ENCODE results near the gene MAP3K15. TPM values are rescaled to one million over a fixed set of nuclear protein-coding genes. Genes with fewer than 3 reads are reported as not detected.

The MAP3K15 gene
- total RNA-seq, 2 experiments from 2014 or later = 0.14 TPM; not detected in 1

- no peak for TF ChIP-seq CTCF (IDR thresholded peaks at IDR 0.05)
- CTCF ChIA-PET = no interaction called here
- no peaks in the 10 kb centered on the region for H3K9me3 Mint-ChIP-seq
- no peak overlapping the region for H3K4me3 Mint-ChIP-seq
- Histone ChIP-seq H3K4me3 (ENCODE audit: low read length) (no peak overlapping the region), H3K27me3 (ENCODE audit: control insufficient read depth in 1 of 2, insufficient read depth in 2 of 2, low read length in 2 of 2) (no peaks in the 10 kb centered on the region), H3K36me3 (ENCODE audit: insufficient read depth, low read length) (peaks cover 36% of the 10 kb centered on the region), H3K27ac (ENCODE audit: low read depth in 1 of 2, low read length in 2 of 2) (no peak overlapping the region), H3K9me3 (ENCODE audit: control insufficient read depth in 1 of 2, insufficient read depth in 1 of 2, low read length in 2 of 2) (no peaks in the 10 kb centered on the region), H3K4me1 (ENCODE audit: insufficient read depth, low read length) (peaks cover 13% of the 10 kb centered on the region)
- no peaks in the 10 kb centered on the region for H3K27me3 Mint-ChIP-seq
- peaks cover 51% of the 10 kb centered on the region for H3K36me3 Mint-ChIP-seq (ENCODE audit: low read depth)
- POLR2A ChIA-PET = no interaction called here
- intact Hi-C loops (cut with DNase I, micrococcal nuclease) = no loop called here
- ATAC-seq (ENCODE audit: poor library complexity) (no peak), DNase-seq (no peak)
- peak overlapping the region; percentile 24 for H3K27ac Mint-ChIP-seq
- H3K4me1 Mint-ChIP-seq (ENCODE audit: low read depth) = peaks cover 14% of the 10 kb centered on the region
These were observed 48.4 kb upstream of the MAP3K15 start for GRCh38 chrX:19563746-19564145.

GRCh38 chrX:19563327-19563726 lies 48.0 kb upstream of the MAP3K15 start:
- Histone ChIP-seq H3K27me3 (ENCODE audit: control insufficient read depth in 1 of 2, insufficient read depth in 2 of 2, low read length in 2 of 2) (no peaks in the 10 kb centered on the region), H3K4me3 (ENCODE audit: low read length) (no peak overlapping the region), H3K4me1 (ENCODE audit: insufficient read depth, low read length) (peaks cover 13% of the 10 kb centered on the region), H3K36me3 (ENCODE audit: insufficient read depth, low read length) (peaks cover 31% of the 10 kb centered on the region), H3K9me3 (ENCODE audit: control insufficient read depth in 1 of 2, insufficient read depth in 1 of 2, low read length in 2 of 2) (no peaks in the 10 kb centered on the region), H3K27ac (ENCODE audit: low read depth in 1 of 2, low read length in 2 of 2) (no peak overlapping the region)
- H3K27ac Mint-ChIP-seq = peak overlapping the region; percentile 24
- H3K27me3 Mint-ChIP-seq = no peaks in the 10 kb centered on the region
- no peak for DNase-seq
- ChIA-PET CTCF (no interaction called here), POLR2A (no interaction called here)
- no peak for TF ChIP-seq CTCF (IDR thresholded peaks at IDR 0.05)
- H3K4me3 Mint-ChIP-seq = no peak overlapping the region
- no peaks in the 10 kb centered on the region for H3K9me3 Mint-ChIP-seq
- peaks cover 47% of the 10 kb centered on the region for H3K36me3 Mint-ChIP-seq (ENCODE audit: low read depth)
- peaks cover 14% of the 10 kb centered on the region for H3K4me1 Mint-ChIP-seq (ENCODE audit: low read depth)
- no peak for ATAC-seq (ENCODE audit: poor library complexity)
- intact Hi-C loops (cut with DNase I, micrococcal nuclease) = no loop called here

GRCh38 chrX:19560611-19561010 lies 45.3 kb upstream of the MAP3K15 start:
- CTCF ChIA-PET = no interaction called here
- intact Hi-C loops (cut with DNase I, micrococcal nuclease) = no loop called here
- DNase-seq (no peak), ATAC-seq (ENCODE audit: poor library complexity) (no peak)
- Histone ChIP-seq H3K9me3 (ENCODE audit: control insufficient read depth in 1 of 2, insufficient read depth in 1 of 2, low read length in 2 of 2) (no peaks in the 10 kb centered on the region), H3K4me1 (ENCODE audit: insufficient read depth, low read length) (peaks cover 5% of the 10 kb centered on the region), H3K27me3 (ENCODE audit: control insufficient read depth in 1 of 2, insufficient read depth in 2 of 2, low read length in 2 of 2) (no peaks in the 10 kb centered on the region), H3K36me3 (ENCODE audit: insufficient read depth, low read length) (peaks cover 30% of the 10 kb centered on the region), H3K4me3 (ENCODE audit: low read length) (no peak overlapping the region), H3K27ac (ENCODE audit: low read depth in 1 of 2, low read length in 2 of 2) (no peak overlapping the region)
- H3K9me3 Mint-ChIP-seq = no peaks in the 10 kb centered on the region
- POLR2A ChIA-PET = interaction anchor here (0.6 kb wide), 1 partner anchor 1638 kb away, joined by 3 read pairs; no protein-coding TSS in a partner anchor
- peaks cover 8% of the 10 kb centered on the region for H3K4me1 Mint-ChIP-seq (ENCODE audit: low read depth)
- no peak overlapping the region for H3K4me3 Mint-ChIP-seq
- H3K27me3 Mint-ChIP-seq = no peaks in the 10 kb centered on the region
- H3K36me3 Mint-ChIP-seq (ENCODE audit: low read depth) = peaks cover 30% of the 10 kb centered on the region
- no peak for TF ChIP-seq CTCF (IDR thresholded peaks at IDR 0.05)
- peak overlapping the region; percentile 47 for H3K27ac Mint-ChIP-seq
